ENCODE results near the gene ATP5F1B.

ATP5F1B gene

GRCh38 chr12:56622535-56622934 is 23.2 kb downstream of the ATP5F1B start:
- Histone ChIP-seq H3K27me3 (no peaks in the 10 kb centered on the region), H3K4me1 (ENCODE audit: control insufficient read depth in 1 of 2, insufficient read depth in 1 of 2, low read depth in 1 of 2, low read length in 1 of 2) (peaks cover 4 to 9% of the 10 kb centered on the region in 2 experiments), H3K4me3 (ENCODE audit: low read depth in 1 of 2, low read length in 1 of 2) (no peak overlapping the region), H3K9me3 (no peaks in the 10 kb centered on the region), H3K36me3 (peaks cover 50% of the 10 kb centered on the region), H3K27ac (peak overlapping the region; percentile 35)
- TF ChIP-seq, protein P1, sequence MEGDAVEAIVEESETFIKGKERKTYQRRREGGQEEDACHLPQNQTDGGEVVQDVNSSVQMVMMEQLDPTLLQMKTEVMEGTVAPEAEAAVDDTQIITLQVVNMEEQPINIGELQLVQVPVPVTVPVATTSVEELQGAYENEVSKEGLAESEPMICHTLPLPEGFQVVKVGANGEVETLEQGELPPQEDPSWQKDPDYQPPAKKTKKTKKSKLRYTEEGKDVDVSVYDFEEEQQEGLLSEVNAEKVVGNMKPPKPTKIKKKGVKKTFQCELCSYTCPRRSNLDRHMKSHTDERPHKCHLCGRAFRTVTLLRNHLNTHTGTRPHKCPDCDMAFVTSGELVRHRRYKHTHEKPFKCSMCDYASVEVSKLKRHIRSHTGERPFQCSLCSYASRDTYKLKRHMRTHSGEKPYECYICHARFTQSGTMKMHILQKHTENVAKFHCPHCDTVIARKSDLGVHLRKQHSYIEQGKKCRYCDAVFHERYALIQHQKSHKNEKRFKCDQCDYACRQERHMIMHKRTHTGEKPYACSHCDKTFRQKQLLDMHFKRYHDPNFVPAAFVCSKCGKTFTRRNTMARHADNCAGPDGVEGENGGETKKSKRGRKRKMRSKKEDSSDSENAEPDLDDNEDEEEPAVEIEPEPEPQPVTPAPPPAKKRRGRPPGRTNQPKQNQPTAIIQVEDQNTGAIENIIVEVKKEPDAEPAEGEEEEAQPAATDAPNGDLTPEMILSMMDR (IDR thresholded peaks at IDR 0.05), result no peak

- Histone ChIP-seq H3K4me3 (ENCODE audit: low read depth in 1 of 2, low read length in 1 of 2) (no peak overlapping the region), H3K27ac (no peak overlapping the region), H3K4me1 (ENCODE audit: control insufficient read depth in 1 of 2, insufficient read depth in 1 of 2, low read depth in 1 of 2, low read length in 1 of 2) (no peaks in the 10 kb centered on the region), H3K9me3 (no peaks in the 10 kb centered on the region), H3K27me3 (no peaks in the 10 kb centered on the region), H3K36me3 (peaks cover 89% of the 10 kb centered on the region)
- TF ChIP-seq, protein P1 (IDR thresholded peaks at IDR 0.05), result no peak
Observed at GRCh38 chr12:56616925-56617324, 28.9 kb downstream of the ATP5F1B start.

DNA sequence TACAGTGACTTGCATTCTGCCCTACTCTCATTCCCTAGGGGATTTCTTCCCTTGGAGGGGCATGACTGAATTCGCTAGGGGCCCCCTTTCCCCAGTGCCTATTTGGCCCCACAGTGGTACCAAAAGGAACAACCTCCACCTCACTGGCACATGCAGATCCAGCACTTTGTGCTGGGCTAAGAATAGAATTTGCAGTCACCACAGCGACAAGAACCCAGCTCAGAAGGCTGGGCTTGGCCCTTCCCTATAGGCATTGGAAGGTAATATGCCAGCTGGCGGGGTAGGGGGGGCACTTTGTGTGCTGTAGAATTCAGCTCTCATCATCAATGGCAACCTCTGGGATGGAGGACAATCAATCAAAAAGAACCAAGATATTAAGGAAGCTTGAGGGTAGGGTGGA is 29.5 kb downstream of the ATP5F1B start:
- TF ChIP-seq, protein P1 (IDR thresholded peaks at IDR 0.05), result no peak
- no peak overlapping the region for H3K27ac ChIP-seq

DNA sequence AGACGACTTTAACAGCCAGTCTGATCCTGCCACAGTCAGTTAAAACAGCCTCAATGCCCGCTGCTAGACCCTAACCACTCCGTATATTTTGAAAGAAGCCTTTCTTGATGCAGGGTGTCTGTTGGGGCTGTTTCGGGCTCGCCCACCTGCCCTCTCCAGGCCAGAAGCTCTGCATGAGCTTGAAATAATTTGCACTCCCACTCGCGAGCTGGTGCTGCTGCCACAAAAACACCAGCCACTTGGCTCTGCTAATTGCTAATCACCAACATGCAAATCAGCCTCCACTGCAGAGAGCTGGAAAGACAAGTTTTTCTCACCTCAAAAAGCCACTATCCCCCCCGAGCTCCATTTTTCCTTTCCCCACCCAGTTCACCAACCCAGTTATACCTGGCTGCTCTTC is 31.2 kb downstream of the ATP5F1B start:
- no peaks in the 10 kb centered on the region for H3K27me3 ChIP-seq
- no peaks in the 10 kb centered on the region for H3K9me3 ChIP-seq
- TF ChIP-seq, protein P1 (IDR thresholded peaks at IDR 0.05), result no peak
- no peak overlapping the region for H3K27ac ChIP-seq
- peaks cover 94% of the 10 kb centered on the region for H3K36me3 ChIP-seq
- no peaks in the 10 kb centered on the region for H3K4me1 ChIP-seq (ENCODE audit: control insufficient read depth in 1 of 2, insufficient read depth in 1 of 2, low read depth in 1 of 2, low read length in 1 of 2)
- no peak overlapping the region for H3K4me3 ChIP-seq (ENCODE audit: low read depth in 1 of 2, low read length in 1 of 2)

More for the DNA sequence above, 29.5 kb downstream of the ATP5F1B start:
- Histone ChIP-seq H3K4me3 (ENCODE audit: low read depth in 1 of 2, low read length in 1 of 2) (no peak overlapping the region), H3K36me3 (peaks cover 92% of the 10 kb centered on the region), H3K27me3 (no peaks in the 10 kb centered on the region), H3K4me1 (ENCODE audit: control insufficient read depth in 1 of 2, insufficient read depth in 1 of 2, low read depth in 1 of 2, low read length in 1 of 2) (no peaks in the 10 kb centered on the region), H3K9me3 (no peaks in the 10 kb centered on the region)

DNA sequence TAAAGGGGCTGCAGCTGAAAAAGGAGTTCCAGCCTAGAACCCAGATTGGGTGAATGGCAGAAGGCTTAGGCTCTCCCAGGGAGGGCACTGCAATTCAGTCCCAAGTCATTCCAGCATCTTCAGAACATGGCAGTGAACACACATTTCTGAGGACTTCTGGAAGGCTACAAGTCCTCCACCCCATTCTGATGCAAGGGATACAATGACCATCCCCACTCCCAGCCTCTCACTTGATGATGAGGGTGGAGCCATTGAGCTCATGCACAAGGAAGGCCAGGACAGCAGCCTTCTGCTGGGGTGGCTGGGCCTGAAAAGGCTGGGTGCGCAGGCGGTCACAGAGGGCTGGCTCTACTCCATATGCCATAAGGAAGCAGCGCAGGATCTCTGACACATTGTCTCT is 41.4 kb downstream of the ATP5F1B start:
- no peaks in the 10 kb centered on the region for H3K27me3 ChIP-seq
- no peak overlapping the region for H3K4me3 ChIP-seq (ENCODE audit: low read depth in 1 of 2, low read length in 1 of 2)
- H3K27ac ChIP-seq, result no peak overlapping the region
- TF ChIP-seq, protein P1 (IDR thresholded peaks at IDR 0.05), result no peak
- H3K36me3 ChIP-seq, result peaks cover 100% of the 10 kb centered on the region
- H3K4me1 ChIP-seq (ENCODE audit: control insufficient read depth in 1 of 2, insufficient read depth in 1 of 2, low read depth in 1 of 2, low read length in 1 of 2), result no peaks in the 10 kb centered on the region
- no peaks in the 10 kb centered on the region for H3K9me3 ChIP-seq

DNA sequence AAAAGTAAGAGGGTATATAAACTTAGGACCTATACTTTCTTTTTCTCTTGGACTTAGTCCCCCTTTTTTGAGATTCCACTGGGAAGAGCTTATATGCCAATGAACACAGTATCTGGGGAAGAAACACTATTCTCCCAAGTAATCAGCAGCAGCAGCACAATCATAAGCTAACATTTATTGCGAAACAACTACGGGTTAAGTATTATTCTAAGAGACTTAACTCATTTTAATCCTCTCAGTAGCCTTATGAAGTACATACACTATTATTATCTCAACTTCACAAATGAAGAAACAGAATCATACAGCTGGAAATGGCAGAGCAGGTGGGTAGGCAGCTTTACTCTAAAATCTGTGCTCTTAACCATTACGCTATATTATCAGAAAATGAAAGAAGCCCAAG is 43.5 kb downstream of the ATP5F1B start:
- Histone ChIP-seq H3K4me3 (ENCODE audit: low read depth in 1 of 2, low read length in 1 of 2) (no peak overlapping the region), H3K27ac (no peak overlapping the region), H3K9me3 (no peaks in the 10 kb centered on the region), H3K27me3 (no peaks in the 10 kb centered on the region), H3K4me1 (ENCODE audit: control insufficient read depth in 1 of 2, insufficient read depth in 1 of 2, low read depth in 1 of 2, low read length in 1 of 2) (no peaks in the 10 kb centered on the region), H3K36me3 (peaks cover 100% of the 10 kb centered on the region)
- TF ChIP-seq, protein P1 (IDR thresholded peaks at IDR 0.05), result no peak
